Small intestine (tissue), 7 donors: ENCODE data around the gene TGFB1I1. TPM values are rescaled to one million over a fixed set of nuclear protein-coding genes. Genes with fewer than 3 reads are reported as not detected.

Source experiments
- DNase-seq, 2 donors: peaks; one replicate each; pipeline versions ENCODE4 v3.0.0 to v3.0.0-alpha.2; 2013
- FAIRE-seq: peaks from 2 replicates; lab custom pipeline; 2012; peaks lifted over from hg19 to GRCh38; lab: Jason Lieb, UNC
- H3K27ac ChIP-seq, 3 donors: one replicate each; pipeline ENCODE4 v1.5.1; 2013; ENCODE audit warnings: low read length in 2 of 3, mild to moderate bottlenecking in 2 of 3, control low read depth in 1 of 3, inconsistent platforms in 1 of 3, low read depth in 1 of 3, moderate library complexity in 1 of 3
- H3K27me3 ChIP-seq, 3 donors: one replicate each; pipeline ENCODE4 v1.6.1; 2013; ENCODE audit warnings: low read length in 3 of 3, inconsistent platforms in 1 of 3; ENCODE audit not compliant: control insufficient read depth in 3 of 3, insufficient read depth in 3 of 3
- H3K36me3 ChIP-seq, 3 donors: one replicate each; pipeline ENCODE4 v1.6.1; 2013; ENCODE audit warnings: low read length in 3 of 3, inconsistent platforms in 1 of 3, low read depth in 1 of 3, mild to moderate bottlenecking in 1 of 3, moderate library complexity in 1 of 3; ENCODE audit not compliant: control insufficient read depth in 3 of 3, insufficient read depth in 2 of 3
- H3K4me1 ChIP-seq, 3 donors: one replicate each; pipeline ENCODE4 v1.6.1; 2013; ENCODE audit warnings: low read length in 2 of 3, inconsistent platforms in 1 of 3, low read depth in 1 of 3, mild to moderate bottlenecking in 1 of 3, moderate library complexity in 1 of 3; ENCODE audit not compliant: control insufficient read depth in 3 of 3, insufficient read depth in 2 of 3
- H3K4me3 ChIP-seq, 3 donors: one replicate each; pipeline ENCODE4 v1.5.1; 2013; ENCODE audit warnings: low read length in 3 of 3, control low read depth in 1 of 3, inconsistent platforms in 1 of 3, low read depth in 1 of 3, mild to moderate bottlenecking in 1 of 3, moderate library complexity in 1 of 3
- H3K9me3 ChIP-seq, 2 donors: one replicate each; pipeline ENCODE4 v1.6.1; 2013; ENCODE audit warnings: low read depth in 1 of 2, low read length in 1 of 2; ENCODE audit not compliant: control insufficient read depth in 2 of 2, insufficient read depth in 1 of 2
- WGBS, 3 donors: extraction: QIAGEN DNeasy Blood & Tissue Kit; methylation state at CpG; one replicate each; pipeline ENCODE4 v1.1.7; 2013; 5-methylcytosine and 5-hydroxymethylcytosine counted together
- polyA plus RNA-seq, 4 donors: library from polyadenylated mRNA; stranded (reverse) in 3 of 4; unstranded in 1 of 4; fragments of 200-250 nt in 3 of 4; fragments of 120-200 nt in 1 of 4; gene quantifications; one replicate each; pipeline versions ENCODE4 v1.2.1 to v1.2.3, GENCODE V29; 2013
- donor health status: healthy with polysubstance abuse.
- donor health status: control.
- donor health status: control.
- donor health status: Bipolar disorder and iron deficiency.
- donor health status: healthy.

TGFB1I1 gene
- polyA plus RNA-seq, 4 donors, result 1.6 to 20.1 (median 11.1) TPM

DNA sequence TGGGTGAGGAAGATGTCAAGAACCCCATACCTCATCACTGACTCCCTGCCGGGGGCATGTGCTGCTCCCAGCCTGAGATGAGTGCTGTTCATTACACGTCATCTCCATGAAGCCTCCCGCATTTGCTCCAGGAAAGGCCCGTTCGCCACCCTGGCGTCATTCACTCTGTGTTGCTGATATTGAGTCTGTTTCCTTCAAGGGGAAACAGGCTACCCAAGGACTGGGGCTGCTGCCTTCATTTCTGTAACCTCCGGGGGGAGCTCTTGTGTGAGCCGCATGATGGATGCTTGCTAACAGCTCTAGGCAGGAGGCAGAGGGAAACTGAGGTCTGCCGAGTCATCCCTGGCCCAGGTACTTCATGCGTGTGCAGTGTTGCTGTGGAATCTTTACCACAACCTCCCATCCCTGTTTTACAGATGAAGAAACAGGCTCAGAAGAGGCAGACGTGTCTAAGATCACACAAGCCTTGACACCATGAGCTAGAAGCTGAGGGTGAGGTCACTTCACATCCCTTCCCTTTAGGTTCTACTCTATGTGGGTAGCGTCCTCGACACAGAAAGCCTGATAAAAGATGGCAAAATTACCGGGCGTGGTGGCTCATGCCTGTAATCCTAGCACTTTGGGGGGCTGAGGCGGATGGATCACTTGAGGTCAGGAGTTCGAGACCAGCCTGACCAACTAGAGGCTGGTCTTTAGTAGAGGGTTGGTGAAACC is 16.2 kb upstream of the TGFB1I1 start:
- Histone ChIP-seq H3K27ac (no peak overlapping the region), H3K9me3 (no peaks in the 10 kb centered on the region), H3K36me3 (peaks cover 0 to 21% (median 0%) of the 10 kb centered on the region in 3 donors), H3K27me3 (no peaks in the 10 kb centered on the region), H3K4me1 (peaks cover 6 to 35% (median 6%) of the 10 kb centered on the region in 3 donors), H3K4me3 (no peak overlapping the region)
- DNase-seq (no peak), FAIRE-seq (no peak)
- 65 to 69% (median 66%) methylated on average over 17 of the region's 17 CpGs for WGBS, 3 donors

DNA sequence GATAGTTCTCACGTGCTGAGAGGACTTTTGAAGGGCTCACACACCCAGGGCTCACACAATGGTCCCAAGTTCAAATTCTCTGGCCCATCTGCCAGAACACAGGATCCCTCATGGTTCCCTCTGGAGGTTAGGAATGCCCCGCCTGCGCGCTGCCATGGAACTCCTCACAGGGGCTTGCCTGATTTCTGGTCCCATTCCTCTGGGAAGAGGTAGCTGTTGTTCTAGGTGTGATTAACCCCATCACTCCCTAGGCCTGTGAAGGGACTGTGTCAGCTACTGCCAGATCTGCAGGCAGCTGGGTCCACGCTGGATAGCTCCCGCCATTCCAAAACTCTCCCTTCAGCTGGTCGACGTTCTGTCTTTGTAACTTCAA is 15.0 kb upstream of the TGFB1I1 start:
- H3K27ac ChIP-seq, result no peak overlapping the region
- no peak overlapping the region for H3K4me3 ChIP-seq
- FAIRE-seq (no peak), DNase-seq (no peak)
- WGBS, 3 donors, result 74 to 79% (median 74%) methylated on average over 8 of the region's 8 CpGs
- no peaks in the 10 kb centered on the region for H3K27me3 ChIP-seq
- H3K4me1 ChIP-seq, result peaks cover 6 to 33% (median 6%) of the 10 kb centered on the region in 3 donors
- H3K9me3 ChIP-seq, result no peaks in the 10 kb centered on the region
- H3K36me3 ChIP-seq, result peaks cover 0 to 27% (median 0%) of the 10 kb centered on the region in 3 donors

DNA sequence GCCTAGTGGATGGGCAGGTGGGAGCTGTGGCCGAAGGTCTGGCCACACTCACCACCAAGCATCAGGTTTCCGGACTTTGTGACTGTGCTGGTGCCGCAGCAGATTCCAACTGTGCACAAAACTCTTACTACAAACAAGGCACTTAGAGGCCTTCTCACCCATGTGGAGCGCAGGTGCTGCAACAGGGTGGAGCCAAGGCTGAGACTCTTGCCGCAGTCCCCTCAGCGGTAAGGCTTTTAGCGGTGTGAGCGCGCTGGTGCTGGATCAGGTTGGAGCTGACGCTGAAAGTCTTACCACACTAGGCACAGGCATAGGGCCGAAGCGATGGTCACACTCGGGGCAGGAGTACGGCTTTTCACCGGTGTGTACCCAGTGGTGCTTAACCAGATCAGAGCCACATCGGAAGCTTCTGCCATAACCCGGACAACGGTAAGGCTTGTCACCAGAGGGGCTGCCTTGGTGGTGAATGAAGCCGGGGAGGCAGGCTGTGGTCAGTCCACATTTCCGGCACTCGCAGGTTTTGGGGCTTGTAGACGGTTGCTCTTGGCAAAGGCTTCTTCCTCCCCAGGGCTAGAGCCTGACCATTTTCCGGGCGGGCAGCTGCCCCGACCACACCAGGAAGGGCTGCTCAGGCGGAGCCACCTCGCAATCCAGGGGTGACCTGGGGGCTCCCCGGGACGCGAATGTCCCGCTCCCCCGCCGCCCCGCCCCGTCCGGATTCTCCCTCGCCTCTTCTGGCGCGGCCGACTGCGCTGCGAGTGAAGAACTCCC is 13.7 kb upstream of the TGFB1I1 start:
- WGBS, 3 donors, result 0 to 1% (median 0%) methylated on average over 38 to 42 of the region's 42 CpGs
- Histone ChIP-seq H3K9me3 (no peaks in the 10 kb centered on the region), H3K36me3 (peaks cover 0 to 38% (median 0%) of the 10 kb centered on the region in 3 donors), H3K4me1 (peaks cover 6 to 31% (median 6%) of the 10 kb centered on the region in 3 donors), H3K27me3 (no peaks in the 10 kb centered on the region), H3K4me3 (peak overlapping the region; percentile 68 to 85 (median 69)), H3K27ac (peak overlapping the region; percentile 75 to 99 (median 99))
- DNase-seq, result peak; percentile 70 to 83
- FAIRE-seq, result no peak

DNA sequence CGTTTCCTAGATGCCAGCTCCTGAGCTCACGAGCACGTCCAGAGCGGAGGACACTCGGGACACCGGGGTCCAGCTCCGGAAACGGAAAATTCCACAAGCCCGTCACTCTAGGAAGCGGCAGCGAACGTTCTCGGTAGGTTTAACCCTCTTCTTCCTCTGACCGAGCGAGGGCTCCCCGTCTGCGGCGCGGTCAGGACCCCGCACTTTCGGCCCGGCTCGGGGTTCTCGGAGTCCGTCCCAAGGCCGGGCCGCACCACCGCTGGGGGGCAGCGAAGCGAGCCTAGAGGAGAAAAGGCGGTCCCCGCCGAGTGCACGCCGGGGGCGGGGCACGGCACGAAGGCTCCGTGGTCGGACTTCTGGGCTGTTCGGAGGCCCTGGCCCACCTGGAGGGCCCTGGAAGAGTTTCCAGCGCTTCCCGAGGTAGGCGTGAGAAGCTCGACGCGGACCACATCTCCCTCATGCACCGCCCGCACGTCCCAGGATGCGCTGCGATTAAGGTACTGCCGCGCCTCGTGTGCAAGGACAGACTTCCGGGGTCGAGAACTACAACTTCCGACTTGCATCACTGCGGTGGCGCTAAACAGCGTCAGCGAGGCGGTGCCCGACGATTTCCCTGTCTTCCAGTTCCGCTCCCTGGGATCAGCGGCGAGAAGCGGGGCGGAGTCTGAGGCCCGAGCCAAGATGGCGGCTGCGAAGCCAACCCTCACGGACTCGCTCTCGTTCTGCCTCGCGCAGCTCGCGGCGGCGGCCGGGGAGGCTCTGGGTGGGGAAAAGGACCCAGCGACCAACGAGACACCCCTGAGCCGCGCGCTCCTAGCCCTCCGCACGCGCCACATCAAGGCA is 12.9 kb upstream of the TGFB1I1 start, which contains the start of gene ARMC5:
Gene ARMC5 (plus strand): TSS at position 658 of the 843 bp plus-strand sequence. CDS start 24 bp downstream, at position 682.
- Histone ChIP-seq H3K4me1 (peaks cover 2 to 27% (median 3%) of the 10 kb centered on the region in 3 donors), H3K4me3 (peak within 1 kb of the TSS; percentile 68 to 85 (median 69)), H3K36me3 (peaks cover 0 to 46% (median 3%) of the 10 kb centered on the region in 3 donors), H3K27ac (peak within 1 kb of the TSS; percentile 88 to 99 (median 99)), H3K27me3 (no peaks in the 10 kb centered on the region), H3K9me3 (no peaks in the 10 kb centered on the region)
- 0 to 1% (median 0%) methylated on average over 72 to 91 of the region's 91 CpGs for WGBS, 3 donors
- DNase-seq (peak; percentile 98 to 99), FAIRE-seq (no peak)

DNA sequence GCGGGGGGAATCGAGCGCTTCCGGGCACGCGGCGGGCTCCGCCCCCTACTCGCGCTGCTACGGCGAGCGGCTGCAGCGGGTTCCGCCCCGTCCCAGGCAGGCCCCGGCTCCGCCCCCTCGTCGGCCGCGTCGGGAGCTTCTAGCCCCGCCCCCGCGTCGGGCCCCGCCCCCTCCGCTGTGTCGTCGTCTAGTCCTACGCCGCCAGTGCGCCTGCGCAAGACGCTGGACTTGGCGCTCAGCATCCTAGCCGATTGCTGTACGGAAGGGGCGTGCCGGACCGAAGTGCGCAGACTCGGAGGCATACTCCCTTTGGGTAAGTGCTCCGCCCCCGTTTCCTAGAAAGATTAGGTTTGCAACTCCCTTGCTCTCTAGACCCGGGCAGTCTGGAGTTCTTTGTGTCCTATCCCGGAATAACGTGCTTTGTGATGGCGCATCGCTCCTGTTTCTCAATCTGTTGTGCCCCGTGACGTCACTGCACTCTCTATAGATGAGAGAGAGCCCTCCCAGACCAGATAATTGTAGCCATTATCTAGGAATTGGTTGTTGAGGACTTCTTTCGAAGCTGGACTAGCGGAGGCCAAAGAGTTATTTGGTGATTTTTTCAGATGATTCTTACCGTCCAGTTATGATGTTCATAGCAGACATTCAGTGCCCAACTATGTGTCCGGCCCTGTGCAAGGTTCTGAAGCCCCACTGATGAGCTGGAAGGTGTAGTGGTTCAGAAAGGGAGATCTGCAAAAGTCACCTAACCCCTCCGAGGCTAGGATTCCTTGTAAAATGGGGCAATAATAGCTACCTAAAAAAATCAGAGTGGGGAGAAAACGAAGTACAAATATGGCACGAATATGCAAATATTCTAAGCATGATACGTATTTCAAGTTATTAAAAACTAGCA is 12.0 kb upstream of the TGFB1I1 start:
- Histone ChIP-seq H3K4me3 (peak overlapping the region; percentile 68 to 85 (median 69)), H3K36me3 (peaks cover 0 to 53% (median 3%) of the 10 kb centered on the region in 3 donors), H3K9me3 (no peaks in the 10 kb centered on the region), H3K27ac (peak overlapping the region; percentile 88 to 99 (median 99)), H3K4me1 (peaks cover 3 to 27% (median 5%) of the 10 kb centered on the region in 3 donors), H3K27me3 (no peaks in the 10 kb centered on the region)
- 2 to 3% (median 2%) methylated on average over 54 to 61 of the region's 61 CpGs for WGBS, 3 donors
- DNase-seq (peak; percentile 100), FAIRE-seq (no peak)

DNA sequence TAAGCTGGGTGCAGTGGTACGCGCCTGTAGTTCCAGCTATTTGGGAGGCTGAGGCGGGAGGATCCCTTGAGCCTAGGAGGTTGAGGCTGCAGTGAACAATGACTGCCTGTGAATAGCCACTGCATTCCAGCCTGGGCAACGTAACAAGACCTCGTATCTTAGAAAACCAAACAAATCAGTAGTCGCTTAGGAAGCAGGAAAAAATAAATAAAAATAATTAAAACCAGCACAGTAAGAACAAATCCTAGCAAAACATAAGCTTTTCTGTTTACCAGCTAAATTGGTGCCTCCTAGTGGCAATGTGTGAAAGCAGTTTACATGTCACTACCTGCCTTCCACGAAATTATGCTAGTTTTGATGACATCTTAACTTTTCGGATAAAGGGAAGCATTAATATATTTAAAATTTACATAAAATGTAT is 11.4 kb upstream of the TGFB1I1 start:
- peaks cover 0 to 56% (median 3%) of the 10 kb centered on the region in 3 donors for H3K36me3 ChIP-seq
- H3K4me3 ChIP-seq, result peak overlapping the region in 1 of 3 donors; percentile 47
- DNase-seq (peak; percentile 51 to 54), FAIRE-seq (no peak)
- H3K4me1 ChIP-seq, result peaks cover 3 to 22% (median 5%) of the 10 kb centered on the region in 3 donors
- H3K27me3 ChIP-seq, result no peaks in the 10 kb centered on the region
- H3K9me3 ChIP-seq, result no peaks in the 10 kb centered on the region
- 52 to 54% (median 53%) methylated on average over 8 of the region's 8 CpGs for WGBS, 3 donors
- H3K27ac ChIP-seq, result peak overlapping the region; percentile 73 to 89 (median 82)

DNA sequence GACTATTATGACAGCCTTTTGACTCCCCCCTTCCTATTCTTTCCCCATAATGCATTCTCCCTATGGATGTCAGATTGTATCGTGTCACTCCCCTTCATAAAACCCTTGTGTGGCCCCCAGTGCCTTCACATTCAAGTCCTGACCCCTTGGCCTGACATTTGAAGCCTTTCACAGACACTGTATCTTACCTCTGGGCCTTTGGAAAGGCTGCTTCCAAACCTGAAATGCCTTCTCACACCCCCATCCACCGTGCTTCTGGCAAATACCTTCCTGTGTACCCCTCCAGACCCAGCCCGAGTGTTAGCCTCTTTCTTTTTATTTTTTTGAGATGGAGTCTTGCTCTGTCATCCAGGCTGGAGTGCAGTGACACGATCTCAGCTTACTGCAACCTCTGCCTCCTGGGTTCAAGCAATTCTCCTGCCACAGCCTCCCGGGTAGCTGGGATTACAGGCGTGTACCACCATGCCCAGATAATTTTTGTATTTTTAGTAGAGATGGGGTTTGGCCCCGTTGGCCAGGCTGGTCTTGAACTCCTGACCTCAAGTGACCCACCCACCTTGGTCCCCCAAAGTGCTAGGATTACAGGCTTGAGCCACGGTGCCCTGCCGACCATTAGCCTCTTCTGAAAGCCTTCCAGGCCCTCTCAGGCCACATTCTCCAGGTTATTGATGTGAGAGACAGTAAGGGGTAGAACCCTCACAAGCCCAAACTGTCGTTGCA is 10.6 kb upstream of the TGFB1I1 start:
- FAIRE-seq (no peak), DNase-seq (no peak)
- peaks cover 0 to 59% (median 3%) of the 10 kb centered on the region in 3 donors for H3K36me3 ChIP-seq
- H3K4me3 ChIP-seq, result no peak overlapping the region
- no peak overlapping the region for H3K27ac ChIP-seq
- 87 to 91% (median 90%) methylated on average over 10 of the region's 10 CpGs for WGBS, 3 donors
- no peaks in the 10 kb centered on the region for H3K9me3 ChIP-seq
- H3K4me1 ChIP-seq, result peaks cover 3 to 20% (median 5%) of the 10 kb centered on the region in 3 donors
- no peaks in the 10 kb centered on the region for H3K27me3 ChIP-seq
